DLD1 (cell line): Measurements from ENCODE around the gene TTLL11.

Experiments used
- in situ Hi-C: cut with HindIII; loops from 2 replicates; pipeline ENCODE4 v1.10.0; 2017; ENCODE audit warnings: low sequenced_read_pairs

Gene TTLL11

GRCh38 chr9:121783521-121784507 is 309.3 kb downstream of the TTLL11 start:
- in situ Hi-C loops, result loop anchor here (10.0 kb wide), 1 partner anchor 89 kb away; no protein-coding TSS in a partner anchor

- in situ Hi-C loops, result loop anchor here (10.0 kb wide), 1 partner anchor 88 kb away; no protein-coding TSS in a partner anchor
These were observed 310.0 kb downstream of the TTLL11 start for GRCh38 chr9:121783111-121783510.

DNA sequence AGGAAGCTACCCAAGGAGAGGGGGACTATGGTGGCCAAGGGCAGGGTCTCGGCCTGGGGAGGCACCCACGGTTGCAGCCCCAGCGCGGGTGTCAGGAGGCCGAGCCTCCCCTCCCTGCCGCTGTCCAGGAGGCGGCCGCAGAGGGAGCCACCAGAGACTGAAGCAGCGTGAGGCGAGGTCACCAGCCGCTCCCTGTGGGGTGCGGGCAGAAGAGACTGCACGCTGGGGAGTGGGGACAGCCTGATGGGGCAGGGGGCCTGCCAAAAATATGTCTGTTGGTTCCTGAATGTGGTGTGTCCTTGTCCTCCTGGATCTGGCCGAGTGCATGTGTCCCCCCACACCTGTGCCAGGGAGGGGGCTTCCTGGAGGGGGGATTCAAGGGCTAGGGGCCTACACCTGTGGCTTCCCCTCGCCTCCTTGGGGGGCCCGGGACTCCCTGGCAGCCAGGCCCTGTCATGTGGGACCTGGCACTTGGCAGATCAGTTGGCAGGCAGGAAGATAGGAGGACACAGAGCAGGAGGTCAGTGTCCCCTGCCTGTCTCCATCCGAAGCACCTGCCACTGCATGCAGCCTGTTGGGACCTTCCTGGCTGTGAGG is 310.5 kb downstream of the TTLL11 start:
- in situ Hi-C loops, result loop anchor here (10.0 kb wide), 1 partner anchor 88 kb away; no protein-coding TSS in a partner anchor

DNA sequence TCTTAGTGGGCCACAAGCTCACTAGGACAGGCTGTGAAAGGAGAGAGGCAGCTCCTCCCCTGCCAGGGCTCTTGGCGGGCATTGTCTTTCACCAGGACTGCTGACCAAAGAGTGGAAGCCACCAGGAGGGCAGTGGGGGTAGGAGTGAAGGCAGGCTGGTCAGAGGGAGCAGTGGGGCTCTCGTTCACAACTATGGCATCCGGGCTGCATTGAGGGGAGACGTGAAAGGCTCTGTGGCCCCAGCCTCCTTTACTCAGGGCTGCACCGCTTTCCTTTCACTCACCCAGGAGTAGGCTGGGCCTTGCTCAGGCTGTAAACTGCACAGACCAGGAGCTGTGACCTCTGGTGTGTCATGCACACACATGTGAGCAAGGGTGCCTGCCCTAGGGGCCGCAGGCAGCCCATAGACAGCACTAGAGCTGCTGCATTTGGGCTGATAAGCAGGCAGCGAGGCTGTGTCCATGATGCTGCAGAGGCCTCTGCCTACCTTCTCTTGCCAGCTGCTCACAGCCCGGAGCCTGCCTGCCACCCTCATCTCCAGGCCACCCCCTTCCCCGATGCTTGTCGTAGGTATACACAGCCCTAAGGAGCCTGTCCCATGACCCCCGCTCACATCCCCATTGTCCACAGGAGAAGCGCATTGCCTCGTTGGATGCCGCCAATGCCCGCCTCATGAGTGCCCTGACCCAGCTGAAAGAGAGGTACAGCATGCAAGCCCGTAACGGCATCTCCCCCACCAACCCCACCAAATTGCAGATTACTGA is 311.2 kb downstream of the TTLL11 start:
- in situ Hi-C loops, result loop anchor here (10.0 kb wide), 1 partner anchor 87 kb away; no protein-coding TSS in a partner anchor

DNA sequence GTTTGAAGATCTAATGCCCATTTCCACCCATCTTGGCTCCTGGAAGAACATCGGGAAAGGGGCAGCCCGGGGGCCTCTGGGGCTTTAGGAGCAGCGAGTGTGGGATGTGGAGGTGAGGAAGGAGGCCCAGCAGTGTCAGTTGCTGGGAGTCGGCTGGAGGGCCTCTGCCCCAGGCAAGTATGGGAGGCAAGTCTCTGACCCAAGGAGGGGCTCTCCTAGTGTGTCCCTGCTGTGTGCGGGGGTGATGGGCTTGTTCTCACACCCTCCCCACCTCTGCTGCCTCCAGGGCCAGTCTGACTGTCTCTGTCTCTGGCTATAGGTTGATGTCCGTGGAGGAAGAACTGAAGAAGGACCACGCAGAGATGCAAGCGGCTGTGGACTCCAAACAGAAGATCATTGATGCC is 312.0 kb downstream of the TTLL11 start:
- in situ Hi-C loops, result loop anchor here (10.0 kb wide), 1 partner anchor 86 kb away; no protein-coding TSS in a partner anchor

- in situ Hi-C loops, result loop anchor here (10.0 kb wide), 1 partner anchor 86 kb away; no protein-coding TSS in a partner anchor
These were observed 312.7 kb downstream of the TTLL11 start for GRCh38 chr9:121780177-121781040.

- in situ Hi-C loops, result loop anchor here (10.0 kb wide), 1 partner anchor 85 kb away; no protein-coding TSS in a partner anchor
These were observed 313.6 kb downstream of the TTLL11 start for GRCh38 chr9:121779381-121780117.

DNA sequence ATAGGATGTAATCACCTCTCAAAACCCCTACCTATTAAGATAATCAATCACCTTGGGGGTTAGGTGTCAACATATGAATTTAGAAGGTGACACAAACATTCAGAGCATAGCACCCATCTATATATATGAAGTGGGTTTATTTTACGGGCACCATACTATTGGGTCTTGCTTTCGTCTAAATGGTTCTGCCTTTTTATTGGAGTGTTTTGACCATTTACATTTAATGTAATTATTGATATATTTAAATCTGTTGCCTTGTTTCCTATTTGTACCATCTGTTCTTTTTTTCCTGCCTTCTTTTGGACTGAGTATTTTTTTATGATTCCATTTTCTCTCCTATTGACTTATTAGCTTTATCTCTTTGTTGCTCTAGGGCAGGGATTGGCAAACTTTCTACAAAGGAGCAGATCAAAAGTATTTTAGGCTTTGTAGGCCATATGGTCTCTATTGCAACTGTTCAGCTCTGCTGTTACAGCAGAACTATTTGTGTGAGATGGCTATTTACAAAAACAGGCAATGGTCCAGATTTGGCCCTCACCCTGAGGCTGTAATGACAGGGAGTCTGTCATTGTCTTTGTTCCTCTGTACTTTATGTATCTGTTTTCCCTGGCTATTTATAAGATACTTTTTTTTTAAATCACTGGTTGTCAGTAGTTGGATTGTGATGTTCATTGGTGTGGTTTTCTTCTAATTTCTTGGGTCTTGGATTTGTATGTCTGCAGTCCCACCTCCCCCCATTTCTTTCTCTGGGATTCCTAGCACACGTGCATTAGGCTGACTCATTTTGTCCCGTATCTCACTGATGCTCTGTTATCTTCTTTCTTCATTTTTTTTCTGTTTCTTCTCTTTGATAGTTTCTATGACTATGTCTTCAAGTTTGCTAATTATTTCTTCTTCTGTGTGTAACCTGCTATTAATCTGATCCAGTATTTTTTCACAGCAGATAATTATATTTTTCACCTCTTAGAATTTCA is 314.6 kb downstream of the TTLL11 start:
- in situ Hi-C loops, result no loop called here

DNA sequence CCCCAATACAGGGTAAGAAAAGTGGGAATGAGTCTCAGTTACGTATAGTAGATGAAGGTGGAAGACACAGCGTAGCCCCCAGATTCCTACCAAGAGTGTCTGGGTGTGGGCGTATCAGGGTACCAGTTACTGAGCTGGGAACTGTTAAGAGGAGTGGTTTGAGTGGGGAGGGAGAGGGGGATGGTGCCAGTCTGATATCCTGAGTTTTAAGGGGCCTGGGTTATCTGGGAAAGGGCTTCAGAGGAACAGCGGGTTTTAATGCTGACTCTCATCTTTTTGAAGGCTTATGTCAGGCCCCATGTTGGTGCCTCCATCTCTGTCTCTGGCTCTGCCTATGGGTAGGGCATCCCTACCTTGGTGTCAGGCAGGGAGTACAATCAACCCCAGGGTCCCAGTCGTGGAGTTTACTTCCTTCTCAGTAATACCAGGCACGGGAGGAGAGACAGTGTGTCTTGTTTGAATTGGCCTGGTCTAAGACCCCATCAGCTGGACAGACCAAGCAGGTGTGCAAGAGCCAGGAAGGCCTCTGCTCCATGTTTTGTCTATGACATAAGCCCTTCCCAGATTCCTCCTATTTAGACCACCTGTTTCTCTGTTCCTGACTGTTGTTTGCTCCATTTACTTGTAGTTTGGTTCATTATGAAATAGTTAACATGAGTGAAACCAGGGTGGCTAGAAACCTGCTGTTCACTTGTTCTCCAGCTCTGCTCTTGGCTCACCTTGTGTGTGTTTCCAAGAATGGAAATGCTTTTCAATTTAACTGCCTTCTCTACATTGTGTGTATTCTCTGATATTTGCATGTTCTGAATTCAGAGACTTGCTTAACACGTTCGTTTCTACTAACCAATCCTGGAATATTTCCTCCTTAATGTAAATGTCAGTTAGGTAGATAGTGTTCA is 316.1 kb downstream of the TTLL11 start:
- in situ Hi-C loops, result no loop called here

GRCh38 chr9:121776001-121776738 is 316.9 kb downstream of the TTLL11 start:
- in situ Hi-C loops, result no loop called here

- in situ Hi-C loops, result no loop called here
These were observed 318.1 kb downstream of the TTLL11 start for GRCh38 chr9:121774715-121775613.

- in situ Hi-C loops, result no loop called here
These were observed 319.0 kb downstream of the TTLL11 start for GRCh38 chr9:121773954-121774714.

DNA sequence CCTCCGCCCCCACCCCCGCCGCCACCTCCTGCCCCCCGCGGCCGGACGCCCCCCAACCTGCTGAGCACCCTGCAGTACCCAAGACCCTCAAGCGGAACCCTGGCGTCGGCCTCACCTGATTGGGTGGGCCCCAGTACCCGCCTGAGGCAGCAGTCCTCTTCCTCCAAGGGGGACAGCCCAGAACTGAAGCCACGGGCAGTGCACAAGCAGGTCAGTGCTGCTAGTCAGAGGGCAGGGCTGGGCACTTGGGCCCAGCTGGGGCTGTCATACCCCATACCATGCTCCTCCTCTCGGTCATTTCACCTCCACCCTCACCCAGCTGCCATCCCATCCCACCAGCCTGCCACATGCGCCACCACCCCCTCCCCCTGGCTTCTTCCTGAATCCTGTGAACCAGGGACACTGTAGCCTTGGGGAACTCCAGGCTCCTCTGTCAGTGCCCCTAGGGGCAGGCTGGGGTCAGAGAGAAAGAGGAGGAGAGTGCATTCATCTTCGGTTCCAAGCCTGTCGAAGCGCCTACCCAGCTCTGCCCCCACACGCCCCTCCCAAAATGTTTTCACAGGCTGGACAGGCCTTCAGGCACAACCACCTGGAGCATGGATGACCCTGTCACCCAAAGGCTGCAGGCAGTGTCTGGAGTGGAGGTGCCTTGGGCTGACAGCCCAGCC is 319.7 kb downstream of the TTLL11 start:
- in situ Hi-C loops, result no loop called here
